Endothelial cell of umbilical vein (primary cell): ENCODE results near the gene DNAH9. TPM values are rescaled to one million over a fixed set of nuclear protein-coding genes. Genes with fewer than 3 reads are reported as not detected.

Experiments used
- BruUV-seq: library from RNA; stranded (reverse); fragments of 400-500 nt; replicated peaks from 2 replicates; lab custom pipeline; 2021; lab: Mats Ljungman, UMichigan
- CTCF ChIA-PET: fragments of 300-600, 350-600 bp; sonication (Branson Sonifier 250); formaldehyde crosslinking; loops from one replicate; lab custom pipeline; 2021; ENCODE audit warnings: antibody characterized with exemption, inconsistent platforms; lab: Charles Lee
- POLR2A ChIA-PET: fragments of 300-600, 350-600 bp; sonication (Branson Sonifier 250); formaldehyde crosslinking; loops from one replicate; lab custom pipeline; 2021; ENCODE audit warnings: antibody characterized with exemption, inconsistent platforms; lab: Charles Lee
- DNase-seq: peaks from one replicate; pipeline ENCODE4 v3.0.0-alpha.2; 2011; ENCODE audit warnings: low read depth, low spot score
- FAIRE-seq: peaks from 2 replicates; lab custom pipeline; 2011; peaks lifted over from hg19 to GRCh38; lab: Jason Lieb, UNC
- H2AFZ ChIP-seq: 2 replicates; pipeline ENCODE4 v1.6.0; 2012; ENCODE audit warnings: low read depth, low read length, control low read depth, inconsistent platforms
- H3K27ac ChIP-seq: 2 replicates; pipeline ENCODE4 v1.5.1; 2011; ENCODE audit warnings: low read depth, mild to moderate bottlenecking, control low read depth, low read length, moderate library complexity; ENCODE audit not compliant: insufficient read depth
- H3K27me3 ChIP-seq, 2 experiments: 2 replicates each; pipeline versions ENCODE4 v1.6.0 to v1.6.1; 2011; ENCODE audit warnings: low read length in 2 of 2, mixed read lengths in 1 of 2; ENCODE audit not compliant: control insufficient read depth in 2 of 2, insufficient read depth in 2 of 2
- H3K36me3 ChIP-seq, 2 experiments: 2 replicates in 1 of 2; 3 replicates in 1 of 2; pipeline ENCODE4 v1.5.1; 2011; ENCODE audit warnings: low read length in 2 of 2, mild to moderate bottlenecking in 1 of 2, moderate library complexity in 1 of 2; ENCODE audit not compliant: control insufficient read depth in 2 of 2, insufficient read depth in 2 of 2; ENCODE audit errors: extremely low read depth in 1 of 2
- H3K4me1 ChIP-seq: 3 replicates; pipeline ENCODE4 v1.5.1; 2011; ENCODE audit warnings: mild to moderate bottlenecking, low read length; ENCODE audit not compliant: control insufficient read depth, insufficient read depth; ENCODE audit errors: extremely low read depth
- H3K4me2 ChIP-seq: 2 replicates; pipeline ENCODE4 v1.6.1; 2011; ENCODE audit warnings: low read length, control low read depth, mixed read lengths; ENCODE audit not compliant: insufficient read depth
- H3K4me3 ChIP-seq, 3 experiments: fragments of 200-600 bp in 1 of 3; sonication (generic), shearing (Covaris generic) in 1 of 3; replicated peaks in 1 of 3; 2 replicates each; pipeline ENCODE4 v1.5.1; 2011 to 2016; ENCODE audit warnings: control low read depth in 3 of 3, low read length in 3 of 3, mild to moderate bottlenecking in 2 of 3, inconsistent platforms in 1 of 3, low read depth in 1 of 3, moderate library complexity in 1 of 3; ENCODE audit not compliant: insufficient read depth in 1 of 3
- H3K79me2 ChIP-seq: 2 replicates; pipeline ENCODE4 v1.6.0; 2012; ENCODE audit warnings: low read length, inconsistent platforms; ENCODE audit not compliant: control insufficient read depth, insufficient read depth
- H3K9ac ChIP-seq: replicated peaks from 2 replicates; pipeline ENCODE3; 2011; ENCODE audit warnings: low read length, control low read depth; ENCODE audit not compliant: insufficient read depth; ENCODE audit errors: extremely low read depth
- H3K9me1 ChIP-seq: replicated peaks from 3 replicates; pipeline ENCODE4 v1.6.0; 2011; ENCODE audit warnings: mild to moderate bottlenecking, low read length; ENCODE audit not compliant: control insufficient read depth, insufficient read depth; ENCODE audit errors: extremely low read depth
- H3K9me3 ChIP-seq: replicated peaks from 2 replicates; pipeline ENCODE4 v1.5.1; 2012; ENCODE audit warnings: low read length, inconsistent platforms; ENCODE audit not compliant: control insufficient read depth, insufficient read depth
- H4K20me1 ChIP-seq: replicated peaks from 2 replicates; pipeline ENCODE3; 2011; ENCODE audit warnings: mild to moderate bottlenecking, low read length; ENCODE audit not compliant: control insufficient read depth, insufficient read depth; ENCODE audit errors: extremely low read depth
- EZH2 ChIP-seq: IDR thresholded peaks from 2 replicates; pipeline ENCODE4 v1.6.1; 2012; ENCODE audit warnings: borderline replicate concordance, low read depth, mild to moderate bottlenecking, moderate library complexity, low read length, inconsistent platforms; ENCODE audit not compliant: severe bottlenecking
- FOS ChIP-seq: IDR thresholded peaks from 2 replicates; pipeline ENCODE4 v1.6.1; 2011; ENCODE audit warnings: mild to moderate bottlenecking, low read length, moderate library complexity, borderline replicate concordance; ENCODE audit not compliant: insufficient read depth
- GATA2 ChIP-seq: IDR thresholded peaks from 2 replicates; pipeline ENCODE4 v1.7.0; 2011; ENCODE audit warnings: low read depth, mild to moderate bottlenecking, moderate library complexity, mixed read lengths, low read length; ENCODE audit not compliant: insufficient read length, insufficient read depth
- JUN ChIP-seq: IDR thresholded peaks from 2 replicates; pipeline ENCODE4 v1.6.1; 2011; ENCODE audit warnings: borderline replicate concordance, low read depth; ENCODE audit not compliant: insufficient read length, insufficient read depth
- MYC ChIP-seq: IDR thresholded peaks from one replicate; pipeline ENCODE4 v1.6.1; 2011; ENCODE audit warnings: mild to moderate bottlenecking, low read depth, low read length
- POLR2A ChIP-seq: IDR thresholded peaks from 2 replicates; pipeline ENCODE4 v1.6.1; 2012; ENCODE audit warnings: low read depth, mild to moderate bottlenecking, control low read depth, low read length
- POLR2AphosphoS5 ChIP-seq: IDR thresholded peaks from 2 replicates; pipeline ENCODE4 v1.6.1; 2012; ENCODE audit warnings: low read depth, mild to moderate bottlenecking, control low read depth, low read length, moderate library complexity; ENCODE audit not compliant: insufficient read depth
- dilution Hi-C: fragments of 300-500 bp; cut with MboI; formaldehyde crosslinking; loops from one replicate; pipeline ENCODE4 v1.15.0; 2019; ENCODE audit warnings: low sequenced_read_pairs; ENCODE audit not compliant: extremely low pct_ligation_motif_present
- intact Hi-C: fragments of 100-400 bp; cut with micrococcal nuclease; formaldehyde crosslinking; loops from one replicate; pipeline ENCODE4 v1.10.0; 2022
- polyA plus RNA-seq, 4 experiments: library from polyadenylated mRNA; depleted of rRNA in 3 of 4; stranded (reverse) in 3 of 4; unstranded in 1 of 4; fragments of >200 nt; gene quantifications; 2 replicates each; pipeline versions ENCODE4 v1.2.1 to v1.2.3, GENCODE V29; 2011 to 2012; ENCODE audit warnings: missing spikeins in 1 of 4
- total RNA-seq: library from RNA; stranded (reverse); gene quantifications from 2 replicates; pipeline ENCODE4 v1.2.3, GENCODE V29; 2021
- TF ChIP-seq, protein P1 (sequence below), 2 donors: IDR thresholded peaks; 1 replicate in 1 of 2; 2 replicates in 1 of 2; pipeline ENCODE4 v1.5.1; 2011; ENCODE audit warnings: low read length in 2 of 2, mild to moderate bottlenecking in 2 of 2, moderate library complexity in 2 of 2, control low read depth in 1 of 2, inconsistent platforms in 1 of 2, low read depth in 1 of 2; ENCODE audit not compliant: insufficient read depth in 1 of 2; ENCODE audit errors: extremely low read depth in 1 of 2
- TF ChIP-seq, protein P2 (sequence below): IDR thresholded peaks from 2 replicates; pipeline ENCODE4 v1.6.1; 2011; ENCODE audit not compliant: insufficient read depth, insufficient read length

Gene DNAH9
- total and polyA plus RNA-seq, 2 donors (not counting 3 experiments of a cell fraction or from before 2014, with no cell fraction given): not detected

DNA sequence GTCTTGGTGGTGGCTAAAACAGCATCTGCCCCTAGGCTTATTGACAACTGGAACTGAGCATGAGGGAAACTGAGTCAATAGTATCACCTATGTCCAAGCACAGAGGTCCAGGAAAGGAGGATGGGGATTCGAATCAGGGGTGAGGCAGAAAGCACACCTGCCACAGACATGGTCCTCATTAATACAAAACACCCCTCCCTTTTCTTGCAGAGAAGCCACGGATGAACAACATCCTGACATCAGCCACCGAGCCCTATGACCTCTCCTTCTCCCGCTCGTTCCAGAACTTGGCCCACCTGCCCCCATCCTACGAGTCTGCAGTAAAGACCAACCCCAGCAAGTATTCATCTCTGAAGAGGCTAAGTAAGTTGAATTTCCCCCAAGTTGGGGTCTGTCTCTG is 42.7 kb upstream of the DNAH9 start:
- no peak overlapping the region for H3K27ac ChIP-seq
- no peaks in the 10 kb centered on the region for H4K20me1 ChIP-seq
- no peaks in the 10 kb centered on the region for H3K27me3 ChIP-seq
- intact Hi-C loops (no loop called here), dilution Hi-C loops (no loop called here)
- no peak for FAIRE-seq
- H3K79me2 ChIP-seq: no peaks in the 10 kb centered on the region
- H3K4me3 ChIP-seq: no peak overlapping the region
- no peak for DNase-seq
- H3K9ac ChIP-seq: no peak overlapping the region
- H3K9me3 ChIP-seq: peaks cover 9% of the 10 kb centered on the region
- CTCF ChIA-PET: no interaction called here
- POLR2A ChIA-PET: no interaction called here
- BruUV-seq: no TSS peak
- TF ChIP-seq, protein P1, sequence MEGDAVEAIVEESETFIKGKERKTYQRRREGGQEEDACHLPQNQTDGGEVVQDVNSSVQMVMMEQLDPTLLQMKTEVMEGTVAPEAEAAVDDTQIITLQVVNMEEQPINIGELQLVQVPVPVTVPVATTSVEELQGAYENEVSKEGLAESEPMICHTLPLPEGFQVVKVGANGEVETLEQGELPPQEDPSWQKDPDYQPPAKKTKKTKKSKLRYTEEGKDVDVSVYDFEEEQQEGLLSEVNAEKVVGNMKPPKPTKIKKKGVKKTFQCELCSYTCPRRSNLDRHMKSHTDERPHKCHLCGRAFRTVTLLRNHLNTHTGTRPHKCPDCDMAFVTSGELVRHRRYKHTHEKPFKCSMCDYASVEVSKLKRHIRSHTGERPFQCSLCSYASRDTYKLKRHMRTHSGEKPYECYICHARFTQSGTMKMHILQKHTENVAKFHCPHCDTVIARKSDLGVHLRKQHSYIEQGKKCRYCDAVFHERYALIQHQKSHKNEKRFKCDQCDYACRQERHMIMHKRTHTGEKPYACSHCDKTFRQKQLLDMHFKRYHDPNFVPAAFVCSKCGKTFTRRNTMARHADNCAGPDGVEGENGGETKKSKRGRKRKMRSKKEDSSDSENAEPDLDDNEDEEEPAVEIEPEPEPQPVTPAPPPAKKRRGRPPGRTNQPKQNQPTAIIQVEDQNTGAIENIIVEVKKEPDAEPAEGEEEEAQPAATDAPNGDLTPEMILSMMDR (IDR thresholded peaks at IDR 0.05; ENCODE audit: extremely low read depth in 1 of 2, insufficient read depth in 1 of 2, low read depth in 1 of 2, low read length in 2 of 2): no peak
- TF ChIP-seq EZH2 (no peak), POLR2AphosphoS5 (no peak), GATA2 (no peak), JUN (no peak), FOS (no peak), POLR2A (no peak), MYC (no peak)
- TF ChIP-seq, protein P2, sequence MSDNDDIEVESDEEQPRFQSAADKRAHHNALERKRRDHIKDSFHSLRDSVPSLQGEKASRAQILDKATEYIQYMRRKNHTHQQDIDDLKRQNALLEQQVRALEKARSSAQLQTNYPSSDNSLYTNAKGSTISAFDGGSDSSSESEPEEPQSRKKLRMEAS: no peak
- H3K9me1 ChIP-seq: no peaks in the 10 kb centered on the region
- no peaks in the 10 kb centered on the region for H3K36me3 ChIP-seq
- H3K4me2 ChIP-seq: no peak overlapping the region
- H3K4me1 ChIP-seq: no peaks in the 10 kb centered on the region
- H2AFZ ChIP-seq: no peak overlapping the region
